Measurements from ENCODE around the gene SSBP3. TPM values are rescaled to one million over a fixed set of nuclear protein-coding genes. Genes with fewer than 3 reads are reported as not detected.
"Not testable (repeated sequence)": the region's sequence is repeated elsewhere in the genome, so short reads cannot be mapped to it uniquely, and the experiment has no call there.

The SSBP3 gene
- total RNA-seq, 2 donors from 2014 or later: 59.0 to 92.1 TPM

DNA sequence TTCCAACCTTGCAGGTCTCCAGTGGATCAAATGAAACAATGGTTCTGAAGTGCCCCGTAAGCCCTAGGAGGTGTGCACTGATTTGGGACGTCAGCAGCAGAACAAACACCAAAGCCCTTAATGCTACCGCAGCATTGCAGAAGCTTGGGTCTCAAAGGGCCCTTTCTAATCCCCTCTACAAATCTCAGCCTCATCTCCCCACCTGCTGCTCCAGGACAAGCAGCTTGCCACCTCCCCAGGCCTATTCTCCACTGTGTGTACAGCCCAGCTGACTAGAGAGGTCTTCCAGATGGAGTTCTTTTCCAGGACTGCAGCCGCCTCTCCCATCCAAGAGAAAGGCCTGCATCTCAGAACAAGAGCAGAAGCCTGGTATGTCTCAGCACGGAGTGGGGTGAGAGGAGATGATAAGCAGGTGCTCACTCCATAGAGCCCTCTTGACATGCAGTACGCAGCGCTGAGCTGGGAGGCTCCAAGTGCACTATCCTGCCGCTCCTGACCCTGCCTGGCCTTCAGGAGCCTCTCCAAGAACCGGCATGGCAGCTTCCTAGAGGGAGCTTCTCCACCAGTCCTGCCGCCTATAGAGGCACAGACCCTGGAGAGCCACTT lies 160.0 kb downstream of the SSBP3 start:
- H3K36me3 Mint-ChIP-seq: no peaks in the 10 kb centered on the region

DNA sequence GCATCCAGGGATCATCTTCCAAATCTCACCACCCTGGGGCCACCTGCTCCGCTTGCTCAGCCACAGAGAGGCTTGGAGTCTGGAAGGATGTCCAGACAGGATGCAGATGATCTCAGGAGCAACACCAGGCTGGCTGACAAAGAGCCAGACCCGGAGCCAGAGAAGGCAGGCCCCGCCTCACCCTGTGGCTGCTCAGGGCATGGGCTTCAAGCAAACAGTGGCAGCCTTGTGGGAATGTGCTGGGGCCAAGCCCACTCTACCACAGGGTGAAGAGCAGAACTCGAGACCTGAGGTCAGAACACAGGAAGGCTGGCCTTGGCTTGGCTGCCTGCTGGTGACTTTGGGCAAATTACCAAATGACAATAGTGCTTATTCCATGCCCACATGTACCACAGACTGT lies 160.7 kb downstream of the SSBP3 start:
- ATAC-seq (no peak), DNase-seq (ENCODE audit: low spot score) (no peak)
- Mint-ChIP-seq H3K27me3 (no peaks in the 10 kb centered on the region), H3K27ac (peak overlapping the region in 1 of 2 donors; percentile 25), H3K4me3 (no peak overlapping the region), H3K9me3 (no peaks in the 10 kb centered on the region), H3K4me1 (ENCODE audit: low read depth in 2 of 2) (peaks cover 0 to 7% of the 10 kb centered on the region in 2 donors), H3K36me3 (no peaks in the 10 kb centered on the region)

More for the DNA sequence above, 160.0 kb downstream of the SSBP3 start:
- Mint-ChIP-seq H3K4me1 (ENCODE audit: low read depth in 2 of 2) (peaks cover 0 to 7% of the 10 kb centered on the region in 2 donors), H3K4me3 (no peak overlapping the region), H3K9me3 (no peaks in the 10 kb centered on the region), H3K27ac (no peak overlapping the region), H3K27me3 (no peaks in the 10 kb centered on the region)
- DNase-seq (ENCODE audit: low spot score) (no peak), ATAC-seq (no peak)

DNA sequence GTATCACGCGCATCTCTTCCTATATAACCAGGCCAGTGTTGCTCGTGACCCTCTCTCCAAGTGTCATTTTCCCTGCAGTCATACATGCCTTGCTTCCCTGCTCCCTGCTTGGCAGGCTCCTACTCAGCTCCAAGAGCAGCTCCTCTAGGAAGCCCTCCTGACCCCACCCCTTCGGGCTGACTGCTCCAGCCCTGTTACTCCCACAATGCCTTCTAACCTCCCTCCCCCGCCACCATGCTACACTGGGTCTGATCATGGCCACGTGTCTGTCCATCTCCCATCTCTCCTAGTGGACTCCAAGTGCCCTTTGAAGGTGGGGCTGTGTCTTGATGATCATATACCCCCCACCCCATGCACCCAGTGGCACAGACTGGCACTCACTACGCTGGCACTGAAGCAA lies 161.5 kb downstream of the SSBP3 start:
- Mint-ChIP-seq H3K27me3 (no peaks in the 10 kb centered on the region), H3K27ac (no peak overlapping the region), H3K36me3 (no peaks in the 10 kb centered on the region), H3K4me3 (no peak overlapping the region), H3K4me1 (ENCODE audit: low read depth in 2 of 2) (peaks cover 0 to 7% of the 10 kb centered on the region in 2 donors), H3K9me3 (no peaks in the 10 kb centered on the region)
- no peak for DNase-seq (ENCODE audit: low spot score)
- ATAC-seq: no peak

- no peak for DNase-seq (ENCODE audit: low spot score)
- Mint-ChIP-seq H3K9me3 (no peaks in the 10 kb centered on the region), H3K4me1 (ENCODE audit: low read depth in 2 of 2) (peaks cover 0 to 10% of the 10 kb centered on the region in 2 donors), H3K27ac (peak overlapping the region in 1 of 2 donors; percentile 39), H3K27me3 (no peaks in the 10 kb centered on the region), H3K36me3 (no peaks in the 10 kb centered on the region), H3K4me3 (no peak overlapping the region)
- no peak for ATAC-seq
Observed at GRCh38 chr1:54243022-54243421, 163.2 kb downstream of the SSBP3 start.

DNA sequence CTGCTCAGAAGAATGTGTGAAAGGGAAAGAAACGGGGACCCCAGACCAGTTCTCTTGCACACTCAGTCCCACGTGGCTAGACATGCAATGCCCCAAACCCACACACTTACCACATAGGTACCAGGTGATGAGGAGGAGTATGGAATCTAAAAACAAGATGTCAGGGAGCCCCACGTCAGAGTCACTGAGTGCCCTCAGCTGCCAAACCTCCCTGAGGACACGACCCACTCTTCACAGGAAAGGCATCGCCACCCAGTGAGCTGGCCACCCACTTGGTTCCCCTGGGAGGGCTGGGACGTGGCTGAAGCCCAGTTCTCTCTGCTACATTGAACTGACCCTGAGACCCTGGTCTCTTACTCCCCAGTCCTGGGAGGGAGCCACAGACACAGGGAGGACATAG lies 164.8 kb downstream of the SSBP3 start:
- Mint-ChIP-seq H3K27ac (peak overlapping the region in 1 of 2 donors; percentile 43), H3K4me3 (no peak overlapping the region), H3K4me1 (ENCODE audit: low read depth in 2 of 2) (peaks cover 0 to 12% of the 10 kb centered on the region in 2 donors), H3K36me3 (no peaks in the 10 kb centered on the region), H3K27me3 (no peaks in the 10 kb centered on the region), H3K9me3 (no peaks in the 10 kb centered on the region)
- DNase-seq (ENCODE audit: low spot score) (no peak), ATAC-seq (no peak)

DNA sequence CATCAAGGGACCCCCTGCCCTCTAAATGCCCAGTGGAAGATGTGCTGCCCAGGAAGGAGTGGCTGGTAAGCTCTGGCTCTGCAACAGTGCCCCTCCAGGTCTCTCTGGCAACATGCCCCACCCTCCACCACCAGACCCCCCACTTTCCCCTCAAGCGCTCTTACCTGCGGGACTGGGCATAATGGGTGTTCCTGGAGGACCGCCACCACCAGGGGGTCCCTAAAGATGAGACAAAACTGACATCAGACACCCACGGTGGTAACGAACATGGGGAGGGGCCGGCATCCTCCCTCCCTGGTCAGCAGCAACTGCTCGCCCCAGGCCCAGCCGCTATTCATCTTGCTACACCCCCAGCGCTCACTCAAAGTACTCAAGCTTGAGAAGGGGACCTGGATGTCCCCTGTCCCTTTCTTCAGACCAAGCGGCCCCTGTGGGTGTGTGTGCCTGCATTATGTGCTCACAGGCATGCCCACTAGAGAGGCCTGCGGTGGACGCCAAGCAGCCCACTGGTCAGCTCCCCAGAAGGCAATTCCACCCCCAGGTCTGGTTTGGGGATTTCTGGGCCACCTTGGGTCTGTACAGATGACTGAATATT lies 165.4 kb downstream of the SSBP3 start:
- Mint-ChIP-seq H3K27me3 (no peaks in the 10 kb centered on the region), H3K36me3 (no peaks in the 10 kb centered on the region), H3K4me3 (no peak overlapping the region), H3K9me3 (no peaks in the 10 kb centered on the region), H3K4me1 (ENCODE audit: low read depth in 2 of 2) (peaks cover 0 to 12% of the 10 kb centered on the region in 2 donors), H3K27ac (peak overlapping the region in 1 of 2 donors; percentile 43)
- ATAC-seq (no peak), DNase-seq (ENCODE audit: low spot score) (no peak)

DNA sequence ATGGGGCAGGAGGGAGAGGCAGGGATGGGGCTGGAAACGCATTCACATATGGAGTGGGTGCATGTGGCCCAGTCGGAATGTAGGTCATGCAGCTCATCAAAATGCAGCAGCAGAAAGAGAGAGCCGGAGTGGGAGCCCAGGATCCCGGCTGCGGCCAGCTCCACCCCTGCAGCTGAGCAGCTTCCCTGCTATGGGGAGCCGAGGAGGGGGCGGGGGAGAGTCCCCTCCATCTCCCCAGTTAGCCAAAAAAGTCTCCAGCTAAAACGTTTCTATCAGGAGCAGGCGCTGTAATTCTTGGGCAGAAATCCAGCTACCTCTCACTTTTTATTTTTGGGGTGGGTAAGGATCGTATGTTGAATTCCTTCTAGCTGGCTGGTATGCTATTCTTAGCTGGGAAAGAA lies 166.6 kb downstream of the SSBP3 start:
- H3K36me3 Mint-ChIP-seq: no peaks in the 10 kb centered on the region
- no peaks in the 10 kb centered on the region for H3K9me3 Mint-ChIP-seq
- peaks cover 0 to 13% of the 10 kb centered on the region in 2 donors for H3K4me1 Mint-ChIP-seq (ENCODE audit: low read depth in 2 of 2)
- no peak overlapping the region for H3K4me3 Mint-ChIP-seq
- H3K27ac Mint-ChIP-seq: no peak overlapping the region
- ATAC-seq: no peak
- H3K27me3 Mint-ChIP-seq: no peaks in the 10 kb centered on the region
- no peak for DNase-seq (ENCODE audit: low spot score)

DNA sequence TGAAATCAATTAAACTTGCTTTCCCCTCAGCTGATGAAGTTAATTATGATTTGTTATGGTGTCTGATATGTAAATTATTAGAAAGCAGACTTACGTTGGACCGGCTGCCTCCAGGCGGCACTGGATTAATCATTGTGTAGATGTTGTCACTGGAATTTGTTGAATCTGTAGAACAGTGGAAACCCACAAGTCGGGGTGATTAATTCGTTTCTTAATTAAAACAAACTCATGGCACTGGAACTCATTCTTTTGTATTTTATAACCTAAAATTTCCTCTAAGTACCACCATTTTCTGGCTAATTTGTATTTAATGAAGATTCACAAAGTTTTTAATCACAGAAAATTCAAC lies 167.2 kb downstream of the SSBP3 start:
- H3K4me1 Mint-ChIP-seq (ENCODE audit: low read depth in 2 of 2): peaks cover 0 to 12% of the 10 kb centered on the region in 2 donors
- H3K4me3 Mint-ChIP-seq: no peak overlapping the region
- H3K27ac Mint-ChIP-seq: no peak overlapping the region
- no peaks in the 10 kb centered on the region for H3K36me3 Mint-ChIP-seq
- no peaks in the 10 kb centered on the region for H3K27me3 Mint-ChIP-seq
- no peaks in the 10 kb centered on the region for H3K9me3 Mint-ChIP-seq
- DNase-seq (ENCODE audit: low spot score): no peak
- ATAC-seq: no peak

DNA sequence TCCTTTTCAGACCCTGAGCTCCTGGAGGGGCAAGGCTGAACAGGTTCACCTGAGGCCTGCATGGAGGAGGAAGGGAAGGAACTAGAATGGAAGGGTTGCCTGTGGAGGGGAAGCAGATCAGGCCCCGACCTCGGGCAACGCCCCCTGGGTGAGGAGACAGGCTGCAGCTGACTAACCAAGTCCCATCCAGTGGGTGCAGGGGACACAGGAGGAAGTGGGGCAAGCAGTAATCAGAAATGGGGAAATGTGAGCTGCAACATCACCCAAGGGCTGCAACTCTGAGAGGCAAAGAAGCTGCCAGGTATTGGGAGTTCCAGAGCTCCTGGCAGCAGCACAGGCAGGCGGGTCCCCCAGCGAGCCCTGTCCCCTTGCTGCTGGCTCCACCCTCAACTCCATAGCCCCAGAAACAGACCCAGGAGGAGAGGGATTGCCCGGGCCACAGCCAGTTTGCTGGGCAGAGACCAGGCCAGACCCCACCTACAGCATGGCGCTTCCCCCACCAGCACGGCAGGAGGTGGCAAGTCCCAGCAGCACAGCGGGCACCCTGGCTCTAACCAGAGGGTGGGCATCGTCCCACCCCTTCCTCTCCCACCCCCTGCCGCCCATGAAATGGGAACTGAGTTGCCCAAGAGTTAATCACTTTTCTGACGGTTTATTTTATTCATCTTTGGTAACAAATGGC lies 167.7 kb downstream of the SSBP3 start:
- Mint-ChIP-seq H3K27me3 (no peaks in the 10 kb centered on the region), H3K36me3 (no peaks in the 10 kb centered on the region)

DNA sequence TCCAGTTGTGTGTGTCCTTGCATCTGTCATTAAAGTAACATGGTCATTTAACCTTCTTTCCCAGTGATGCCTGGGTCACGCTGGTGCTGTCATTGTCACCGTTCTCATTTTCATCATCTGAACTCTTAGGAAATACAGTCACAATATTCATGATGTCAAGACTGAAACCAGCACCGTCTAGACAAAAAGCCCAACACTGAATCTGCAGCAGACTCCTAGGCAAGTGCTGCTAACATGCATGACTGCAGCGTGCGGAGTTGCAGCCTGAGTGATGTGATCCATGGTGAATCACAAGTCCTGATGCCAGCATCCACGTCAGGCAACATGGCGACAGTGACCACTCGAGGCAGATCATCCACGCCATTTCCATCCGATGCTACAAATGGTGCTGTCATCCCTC lies 168.6 kb downstream of the SSBP3 start:
- H3K4me1 Mint-ChIP-seq (ENCODE audit: low read depth in 2 of 2): peaks cover 0 to 9% of the 10 kb centered on the region in 2 donors
- peak overlapping the region in 1 of 2 donors; percentile 57 for H3K27ac Mint-ChIP-seq
- no peak overlapping the region for H3K4me3 Mint-ChIP-seq
- ATAC-seq: no peak
- H3K36me3 Mint-ChIP-seq: no peaks in the 10 kb centered on the region
- no peaks in the 10 kb centered on the region for H3K9me3 Mint-ChIP-seq
- no peaks in the 10 kb centered on the region for H3K27me3 Mint-ChIP-seq
- no peak for DNase-seq (ENCODE audit: low spot score)

More for the DNA sequence above, 167.7 kb downstream of the SSBP3 start:
- no peak for DNase-seq (ENCODE audit: low spot score)
- H3K4me3 Mint-ChIP-seq: no peak overlapping the region
- no peak overlapping the region for H3K27ac Mint-ChIP-seq
- H3K4me1 Mint-ChIP-seq (ENCODE audit: low read depth in 2 of 2): peaks cover 0 to 12% of the 10 kb centered on the region in 2 donors
- H3K9me3 Mint-ChIP-seq: no peaks in the 10 kb centered on the region
- no peak for ATAC-seq

DNA sequence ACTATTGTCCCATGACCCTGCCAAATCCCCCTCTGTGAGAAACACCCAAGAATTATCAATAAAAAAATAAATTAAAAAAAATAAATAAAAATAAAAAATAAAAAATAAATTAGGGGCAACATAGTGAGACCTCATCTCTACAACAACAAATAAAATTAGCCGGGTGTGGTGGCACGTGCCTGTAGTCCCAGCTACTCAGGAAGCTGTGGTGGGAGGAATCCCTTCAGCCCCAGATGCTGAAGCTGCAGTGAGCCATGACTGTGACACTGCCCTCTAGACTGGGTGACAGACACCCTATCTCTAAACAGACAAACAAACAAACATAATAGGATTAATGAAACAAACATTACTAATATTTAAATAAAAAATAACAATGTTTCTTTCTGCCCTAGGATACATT lies 171.9 kb downstream of the SSBP3 start:
- Mint-ChIP-seq H3K9me3 (no peaks in the 10 kb centered on the region), H3K4me3 (no peak overlapping the region), H3K27me3 (no peaks in the 10 kb centered on the region), H3K27ac (no peak overlapping the region), H3K36me3 (no peaks in the 10 kb centered on the region), H3K4me1 (ENCODE audit: low read depth in 2 of 2) (peaks cover 20 to 30% of the 10 kb centered on the region in 2 donors)
- ATAC-seq (no peak), DNase-seq (ENCODE audit: low spot score) (no peak)

GRCh38 chr1:54233196-54233595 lies 173.0 kb downstream of the SSBP3 start:
- not testable (repeated sequence) for H3K27me3 Mint-ChIP-seq; H3K9me3 Mint-ChIP-seq; DNase-seq (ENCODE audit: low spot score); H3K27ac Mint-ChIP-seq; H3K36me3 Mint-ChIP-seq; ATAC-seq; H3K4me3 Mint-ChIP-seq
- peaks cover 24 to 32% of the 10 kb centered on the region in 2 donors for H3K4me1 Mint-ChIP-seq (ENCODE audit: low read depth in 2 of 2)

DNA sequence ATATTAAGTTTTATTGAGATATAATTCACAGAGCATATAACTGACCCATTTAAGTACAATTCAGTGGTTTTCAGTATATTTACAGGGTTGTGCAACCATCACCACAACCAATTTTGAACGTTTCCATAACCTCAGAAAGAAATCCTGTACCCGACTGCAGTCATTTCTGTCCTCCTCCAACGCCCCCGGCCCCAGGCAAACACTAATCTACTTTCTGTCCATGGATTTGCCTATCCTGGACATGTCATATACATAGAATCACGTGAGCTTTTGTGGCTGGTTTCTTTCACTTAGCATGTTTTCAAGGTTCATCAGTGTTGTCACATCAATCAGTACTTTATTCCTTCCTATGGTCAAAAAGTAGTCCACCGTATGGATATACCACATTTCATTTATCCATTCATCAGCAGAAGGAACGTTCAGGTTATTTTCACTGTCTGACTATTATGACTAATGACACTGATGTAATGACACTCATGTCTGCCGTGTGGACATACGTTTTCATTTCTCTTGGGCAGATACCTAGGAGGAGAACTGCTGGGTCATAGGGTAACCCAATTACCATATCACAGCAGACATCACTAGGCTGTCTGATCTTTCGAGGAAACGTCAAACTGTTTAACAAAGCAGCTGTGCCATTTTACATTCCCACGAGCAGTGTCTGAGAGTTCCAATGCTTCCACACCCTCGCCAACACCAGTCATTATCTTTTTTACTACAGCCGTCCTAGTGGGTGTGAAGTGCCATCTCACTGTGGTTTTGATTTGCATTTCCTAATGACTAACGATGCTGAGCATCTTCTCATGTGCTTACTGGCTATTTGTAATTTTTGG lies 175.5 kb downstream of the SSBP3 start:
- DNase-seq (ENCODE audit: low spot score): peak; percentile 71
- H3K36me3 Mint-ChIP-seq: no peaks in the 10 kb centered on the region
- H3K27me3 Mint-ChIP-seq: no peaks in the 10 kb centered on the region
- H3K27ac Mint-ChIP-seq: peak overlapping the region; percentile 66 to 90
- H3K9me3 Mint-ChIP-seq: no peaks in the 10 kb centered on the region
- peaks cover 24 to 33% of the 10 kb centered on the region in 2 donors for H3K4me1 Mint-ChIP-seq (ENCODE audit: low read depth in 2 of 2)
- ATAC-seq: peak; percentile 86 to 89
- peak overlapping the region; percentile 76 for H3K4me3 Mint-ChIP-seq

Data from natural killer cell treated with Interleukin-12 subunit alpha and Interleukin-12 subunit beta and Interleukin-15 and Interleukin-18, amount 100 ng/mL, for 72 hours (primary cell).